HG02623 (cell line): ENCODE data around the gene MGAT5.

Experiments used
- ATAC-seq: cut with Tn5 transposase; IDR thresholded peaks from one replicate; pipeline ENCODE4 v1.9.1; 2021; ENCODE audit warnings: moderate library complexity; ENCODE audit not compliant: unreplicated experiment

Gene MGAT5

GRCh38 chr2:134252092-134252750, 1.7 kb upstream of the MGAT5 start:
- no peak for ATAC-seq

GRCh38 chr2:134253117-134253704, 661 bp upstream of the MGAT5 start:
- peak; percentile 67 for ATAC-seq

- no peak for ATAC-seq
These were observed 952 bp downstream of the MGAT5 start for GRCh38 chr2:134254824-134255223.

DNA sequence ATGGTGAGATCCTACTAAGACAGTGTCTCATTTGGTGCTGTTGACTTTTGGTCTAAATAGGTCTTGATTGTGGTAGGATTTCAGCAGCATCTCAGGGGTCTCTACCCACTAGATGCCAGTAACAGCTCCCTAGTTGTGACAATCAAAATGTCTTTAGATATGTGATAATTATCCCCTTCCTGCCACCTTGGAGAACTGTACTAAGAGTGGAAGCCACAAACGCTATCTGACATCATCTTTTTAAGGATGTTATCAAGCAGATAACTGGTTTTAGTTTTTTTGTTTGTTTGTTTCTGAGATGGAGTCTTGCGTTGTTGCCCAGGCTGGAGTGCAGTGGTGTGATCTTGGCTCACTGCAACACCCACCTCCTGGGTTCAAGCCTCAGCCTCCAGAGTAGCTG, 3.1 kb downstream of the MGAT5 start:
- no peak for ATAC-seq

DNA sequence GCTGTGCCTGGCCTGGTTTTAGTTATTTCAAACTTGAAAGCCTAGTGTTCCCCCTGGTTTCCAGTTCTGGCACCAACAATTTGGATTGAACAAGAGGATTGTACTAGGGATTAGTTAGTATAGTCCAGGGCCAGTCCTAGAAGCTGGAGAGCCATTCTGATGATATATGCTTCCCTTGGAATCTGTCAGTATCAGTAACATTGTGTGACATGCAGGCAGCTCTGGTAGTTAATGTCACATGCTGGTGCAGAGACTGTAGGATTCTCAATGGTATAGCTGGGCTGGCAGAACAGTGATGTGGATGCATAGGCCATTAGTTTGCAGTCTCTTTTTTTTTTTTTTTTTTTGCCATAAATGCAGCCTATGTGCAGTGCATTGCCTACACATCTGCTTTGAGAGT, 3.6 kb downstream of the MGAT5 start:
- no peak for ATAC-seq

DNA sequence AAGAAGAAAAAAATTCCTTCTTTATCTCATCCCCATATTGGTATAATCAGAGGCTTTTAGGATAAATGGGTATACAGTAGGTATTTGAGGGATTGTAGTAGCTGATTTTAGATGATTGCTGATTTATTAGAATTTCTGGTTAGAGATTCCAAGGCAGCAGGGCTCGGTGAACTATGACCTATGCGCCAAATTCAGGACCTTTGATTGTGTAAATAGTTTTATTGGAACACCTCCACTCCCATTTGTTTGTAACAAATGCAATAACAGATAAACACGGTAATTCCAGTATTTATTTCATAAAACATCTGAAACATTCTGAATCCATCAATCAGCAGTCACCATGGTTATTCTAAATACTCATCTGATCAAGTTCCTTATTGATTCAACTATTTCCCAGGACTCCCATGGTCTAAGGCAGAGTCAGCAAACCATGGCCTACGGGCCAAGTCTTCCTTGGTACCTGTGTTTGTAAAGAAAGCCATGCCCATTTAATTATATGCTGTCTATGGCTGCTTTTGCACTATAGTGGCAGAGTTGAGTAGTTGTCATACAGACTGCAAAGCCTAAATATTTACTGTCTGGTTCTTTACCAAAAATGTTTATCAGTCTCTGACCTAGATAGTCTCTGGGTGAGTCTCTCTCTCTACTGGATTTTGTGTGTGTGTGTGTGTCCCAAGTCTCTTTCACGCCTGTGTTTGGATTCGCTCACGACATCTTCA, 4.3 kb downstream of the MGAT5 start:
- ATAC-seq, result no peak

GRCh38 chr2:134258684-134259388, 5.0 kb downstream of the MGAT5 start:
- ATAC-seq, result no peak

- no peak for ATAC-seq
These were observed 5.7 kb downstream of the MGAT5 start for GRCh38 chr2:134259571-134259970.

- no peak for ATAC-seq
These were observed 6.1 kb downstream of the MGAT5 start for GRCh38 chr2:134259994-134260393.

- no peak for ATAC-seq
These were observed 6.8 kb downstream of the MGAT5 start for GRCh38 chr2:134260713-134261112.

- ATAC-seq, result peak; percentile 43
These were observed 7.7 kb downstream of the MGAT5 start for GRCh38 chr2:134261398-134262131.

GRCh38 chr2:134262684-134263083, 8.8 kb downstream of the MGAT5 start:
- peak; percentile 56 for ATAC-seq

DNA sequence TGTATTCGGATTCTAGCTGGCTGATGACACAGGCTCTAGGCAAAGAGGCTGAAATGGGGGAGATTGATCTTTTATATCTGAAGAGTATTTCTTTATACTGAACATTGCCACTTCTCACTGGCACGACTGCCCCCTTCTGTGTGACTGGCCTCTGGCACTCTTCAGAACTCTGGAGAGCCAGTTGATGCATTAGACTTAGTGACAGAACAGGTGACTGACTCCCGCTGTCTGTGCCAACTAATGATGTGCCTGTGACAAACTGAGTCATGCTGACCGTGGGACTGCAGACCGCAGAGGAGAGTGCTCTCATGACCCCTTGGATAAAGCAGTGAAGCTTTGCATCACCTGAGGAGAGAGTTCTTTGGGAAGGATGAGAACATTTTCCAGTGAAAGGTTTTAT, 14.4 kb downstream of the MGAT5 start:
- no peak for ATAC-seq

GRCh38 chr2:134269230-134269629, 15.4 kb downstream of the MGAT5 start:
- no peak for ATAC-seq

- no peak for ATAC-seq
These were observed 16.3 kb downstream of the MGAT5 start for GRCh38 chr2:134269972-134270735.

- no peak for ATAC-seq
These were observed 17.9 kb downstream of the MGAT5 start for GRCh38 chr2:134271758-134272157.

- no peak for ATAC-seq
These were observed 18.9 kb downstream of the MGAT5 start for GRCh38 chr2:134272806-134273205.

GRCh38 chr2:134273256-134273983, 19.5 kb downstream of the MGAT5 start:
- ATAC-seq, result no peak

GRCh38 chr2:134274121-134274520, 20.2 kb downstream of the MGAT5 start:
- ATAC-seq, result no peak
